SK-N-SH (cell line): ENCODE measurements around the gene DUSP2.

Experiments used
- EZH2phosphoT487 ChIP-seq: fragments of 200-600 bp; sonication (generic); IDR thresholded peaks from 2 replicates; pipeline ENCODE4 v1.6.1; 2017; ENCODE audit warnings: low read depth, mixed run types, mild to moderate bottlenecking, antibody characterized with exemption, moderate library complexity, borderline replicate concordance
- GATA2 ChIP-seq: sonication (generic); formaldehyde crosslinking; IDR thresholded peaks from 2 replicates; pipeline ENCODE4 v1.5.0; 2020; ENCODE audit warnings: mild to moderate bottlenecking, missing genetic modification reagents
- POLR2AphosphoS5 ChIP-seq: IDR thresholded peaks from 2 replicates; pipeline ENCODE4 v1.6.1; 2012; ENCODE audit warnings: low read depth, low read length
- TEAD4 ChIP-seq: IDR thresholded peaks from 2 replicates; pipeline ENCODE4 v1.4.0; 2012; ENCODE audit warnings: mild to moderate bottlenecking, borderline replicate concordance; ENCODE audit not compliant: insufficient read depth
- TF ChIP-seq, protein P1 (sequence below): IDR thresholded peaks from 2 replicates; pipeline ENCODE4 v1.6.1; 2012; ENCODE audit warnings: mild to moderate bottlenecking, low read depth, low read length, moderate library complexity
- TF ChIP-seq, protein P2 (sequence below): fragments of 200-600 bp; sonication (generic); IDR thresholded peaks from 2 replicates; pipeline ENCODE4 v1.6.1; 2017; ENCODE audit warnings: antibody characterized with exemption, mild to moderate bottlenecking, moderate library complexity
- TF ChIP-seq, protein P3 (sequence below): fragments of 150-350 bp; IDR thresholded peaks from 2 replicates; pipeline ENCODE4 v1.6.1; 2017; ENCODE audit warnings: antibody characterized with exemption, low read length, low read depth, borderline replicate concordance

DNA sequence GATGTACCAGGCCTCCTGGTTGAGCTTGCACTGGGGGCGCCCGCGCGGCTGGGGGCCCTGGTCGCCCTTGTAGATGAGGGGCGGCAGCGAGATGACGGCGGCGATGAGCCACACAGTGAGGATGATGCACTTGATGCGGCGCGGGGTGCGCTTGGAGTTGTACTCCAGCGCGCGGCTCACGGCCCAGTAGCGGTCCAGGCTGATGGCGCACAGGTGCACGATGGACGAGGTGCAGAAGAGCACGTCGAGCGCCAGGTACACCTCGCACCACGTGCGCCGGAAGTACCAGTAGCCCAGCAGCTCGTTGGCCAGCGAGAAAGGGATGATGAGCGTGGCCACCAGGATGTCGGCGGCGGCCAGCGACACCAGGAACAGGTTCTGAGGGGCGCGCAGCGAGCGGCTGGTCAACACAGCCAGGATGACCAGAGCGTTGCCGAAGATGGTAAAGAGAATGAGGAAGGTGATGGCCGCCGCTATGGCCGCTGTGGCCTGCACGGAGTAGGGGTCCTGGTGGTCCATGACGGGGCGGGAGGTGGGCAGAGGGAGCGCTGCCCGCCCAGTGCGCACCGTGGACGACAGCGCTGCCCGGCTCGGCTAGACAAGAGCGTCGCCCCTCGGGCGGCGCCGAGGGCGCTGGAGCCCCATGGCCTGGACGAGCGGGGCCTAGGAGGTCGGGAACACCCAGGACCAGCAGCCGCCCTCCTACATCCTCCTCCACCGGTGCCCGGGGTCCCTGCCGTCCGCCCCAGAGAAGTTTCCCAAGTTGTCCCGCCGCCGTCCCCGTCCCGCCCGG is 29.4 kb downstream of the DUSP2 start:
- TF ChIP-seq POLR2AphosphoS5: no peak
- TF ChIP-seq, protein P1, sequence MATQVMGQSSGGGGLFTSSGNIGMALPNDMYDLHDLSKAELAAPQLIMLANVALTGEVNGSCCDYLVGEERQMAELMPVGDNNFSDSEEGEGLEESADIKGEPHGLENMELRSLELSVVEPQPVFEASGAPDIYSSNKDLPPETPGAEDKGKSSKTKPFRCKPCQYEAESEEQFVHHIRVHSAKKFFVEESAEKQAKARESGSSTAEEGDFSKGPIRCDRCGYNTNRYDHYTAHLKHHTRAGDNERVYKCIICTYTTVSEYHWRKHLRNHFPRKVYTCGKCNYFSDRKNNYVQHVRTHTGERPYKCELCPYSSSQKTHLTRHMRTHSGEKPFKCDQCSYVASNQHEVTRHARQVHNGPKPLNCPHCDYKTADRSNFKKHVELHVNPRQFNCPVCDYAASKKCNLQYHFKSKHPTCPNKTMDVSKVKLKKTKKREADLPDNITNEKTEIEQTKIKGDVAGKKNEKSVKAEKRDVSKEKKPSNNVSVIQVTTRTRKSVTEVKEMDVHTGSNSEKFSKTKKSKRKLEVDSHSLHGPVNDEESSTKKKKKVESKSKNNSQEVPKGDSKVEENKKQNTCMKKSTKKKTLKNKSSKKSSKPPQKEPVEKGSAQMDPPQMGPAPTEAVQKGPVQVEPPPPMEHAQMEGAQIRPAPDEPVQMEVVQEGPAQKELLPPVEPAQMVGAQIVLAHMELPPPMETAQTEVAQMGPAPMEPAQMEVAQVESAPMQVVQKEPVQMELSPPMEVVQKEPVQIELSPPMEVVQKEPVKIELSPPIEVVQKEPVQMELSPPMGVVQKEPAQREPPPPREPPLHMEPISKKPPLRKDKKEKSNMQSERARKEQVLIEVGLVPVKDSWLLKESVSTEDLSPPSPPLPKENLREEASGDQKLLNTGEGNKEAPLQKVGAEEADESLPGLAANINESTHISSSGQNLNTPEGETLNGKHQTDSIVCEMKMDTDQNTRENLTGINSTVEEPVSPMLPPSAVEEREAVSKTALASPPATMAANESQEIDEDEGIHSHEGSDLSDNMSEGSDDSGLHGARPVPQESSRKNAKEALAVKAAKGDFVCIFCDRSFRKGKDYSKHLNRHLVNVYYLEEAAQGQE: no peak
- no peak for TF ChIP-seq TEAD4
- TF ChIP-seq, protein P2, sequence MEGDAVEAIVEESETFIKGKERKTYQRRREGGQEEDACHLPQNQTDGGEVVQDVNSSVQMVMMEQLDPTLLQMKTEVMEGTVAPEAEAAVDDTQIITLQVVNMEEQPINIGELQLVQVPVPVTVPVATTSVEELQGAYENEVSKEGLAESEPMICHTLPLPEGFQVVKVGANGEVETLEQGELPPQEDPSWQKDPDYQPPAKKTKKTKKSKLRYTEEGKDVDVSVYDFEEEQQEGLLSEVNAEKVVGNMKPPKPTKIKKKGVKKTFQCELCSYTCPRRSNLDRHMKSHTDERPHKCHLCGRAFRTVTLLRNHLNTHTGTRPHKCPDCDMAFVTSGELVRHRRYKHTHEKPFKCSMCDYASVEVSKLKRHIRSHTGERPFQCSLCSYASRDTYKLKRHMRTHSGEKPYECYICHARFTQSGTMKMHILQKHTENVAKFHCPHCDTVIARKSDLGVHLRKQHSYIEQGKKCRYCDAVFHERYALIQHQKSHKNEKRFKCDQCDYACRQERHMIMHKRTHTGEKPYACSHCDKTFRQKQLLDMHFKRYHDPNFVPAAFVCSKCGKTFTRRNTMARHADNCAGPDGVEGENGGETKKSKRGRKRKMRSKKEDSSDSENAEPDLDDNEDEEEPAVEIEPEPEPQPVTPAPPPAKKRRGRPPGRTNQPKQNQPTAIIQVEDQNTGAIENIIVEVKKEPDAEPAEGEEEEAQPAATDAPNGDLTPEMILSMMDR: no peak
- no peak for TF ChIP-seq EZH2phosphoT487
- TF ChIP-seq, protein P3, sequence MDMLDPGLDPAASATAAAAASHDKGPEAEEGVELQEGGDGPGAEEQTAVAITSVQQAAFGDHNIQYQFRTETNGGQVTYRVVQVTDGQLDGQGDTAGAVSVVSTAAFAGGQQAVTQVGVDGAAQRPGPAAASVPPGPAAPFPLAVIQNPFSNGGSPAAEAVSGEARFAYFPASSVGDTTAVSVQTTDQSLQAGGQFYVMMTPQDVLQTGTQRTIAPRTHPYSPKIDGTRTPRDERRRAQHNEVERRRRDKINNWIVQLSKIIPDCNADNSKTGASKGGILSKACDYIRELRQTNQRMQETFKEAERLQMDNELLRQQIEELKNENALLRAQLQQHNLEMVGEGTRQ: no peak
- TF ChIP-seq GATA2 (CRISPR knock-in tag): no peak
